Liver (tissue), 9 donors: ENCODE results near the gene PTPN12. TPM values are rescaled to one million over a fixed set of nuclear protein-coding genes. Genes with fewer than 3 reads are reported as not detected.
A peak's percentile ranks its signal among the peaks of the same experiment; 100 is the strongest.

Experiments used
- DNase-seq: peaks from one replicate; pipeline ENCODE4 v3.0.0-alpha.2; 2017; ENCODE audit warnings: low spot score
- H3K27ac ChIP-seq, 2 donors: one replicate each; pipeline ENCODE4 v1.7.0; 2013; ENCODE audit warnings: inconsistent platforms in 2 of 2, low read length in 2 of 2, control low read depth in 1 of 2, low read depth in 1 of 2, mild to moderate bottlenecking in 1 of 2
- H3K27me3 ChIP-seq, 4 donors: one replicate each; pipeline versions ENCODE4 v1.6.1 to v1.7.0; 2013; ENCODE audit warnings: low read length in 3 of 4, inconsistent platforms in 1 of 4, mild to moderate bottlenecking in 1 of 4, moderate library complexity in 1 of 4; ENCODE audit not compliant: control insufficient read depth in 4 of 4, insufficient read depth in 4 of 4
- H3K36me3 ChIP-seq, 4 donors: one replicate each; pipeline versions ENCODE4 v1.6.1 to v1.7.0; 2013; ENCODE audit warnings: low read length in 3 of 4, mild to moderate bottlenecking in 3 of 4, low read depth in 1 of 4, moderate library complexity in 1 of 4; ENCODE audit not compliant: control insufficient read depth in 4 of 4, insufficient read depth in 3 of 4
- H3K4me1 ChIP-seq, 4 donors: one replicate each; pipeline versions ENCODE4 v1.6.1 to v1.7.0; 2013; ENCODE audit warnings: low read length in 3 of 4, mild to moderate bottlenecking in 3 of 4, moderate library complexity in 1 of 4; ENCODE audit not compliant: control insufficient read depth in 4 of 4, insufficient read depth in 4 of 4
- H3K4me3 ChIP-seq, 3 donors: one replicate each; pipeline versions ENCODE4 v1.6.1 to v1.7.0; 2013; ENCODE audit warnings: low read length in 3 of 3, control low read depth in 1 of 3, low read depth in 1 of 3, mild to moderate bottlenecking in 1 of 3
- H3K9ac ChIP-seq, 2 donors: one replicate each; pipeline ENCODE4 v1.7.0; 2013; ENCODE audit warnings: low read length in 2 of 2, mild to moderate bottlenecking in 2 of 2, moderate library complexity in 2 of 2, control low read depth in 1 of 2, low read depth in 1 of 2
- H3K9me3 ChIP-seq, 4 donors: one replicate each; pipeline versions ENCODE4 v1.6.1 to v1.7.0; 2013; ENCODE audit warnings: low read length in 3 of 4; ENCODE audit not compliant: control insufficient read depth in 4 of 4
- ATF3 ChIP-seq: IDR thresholded peaks from 2 replicates; pipeline ENCODE4 v1.6.1; 2016; ENCODE audit warnings: antibody characterized with exemption
- CTCF ChIP-seq: fragments of 150-350 bp; IDR thresholded peaks from 2 replicates; pipeline ENCODE4 v1.5.1; 2017; ENCODE audit warnings: improper control_type of control experiment, low read depth, low read length; ENCODE audit not compliant: missing input control
- EGR1 ChIP-seq, 2 donors: IDR thresholded peaks; 2 replicates each; pipeline ENCODE4 v1.6.1; 2016 to 2018; ENCODE audit warnings: antibody characterized with exemption in 2 of 2, low read depth in 2 of 2
- FOXA1 ChIP-seq: IDR thresholded peaks from 2 replicates; pipeline ENCODE4 v1.6.1; 2016; ENCODE audit warnings: antibody characterized with exemption
- FOXA2 ChIP-seq: IDR thresholded peaks from 2 replicates; pipeline ENCODE4 v1.6.1; 2016; ENCODE audit warnings: antibody characterized with exemption
- GABPA ChIP-seq, 2 donors: IDR thresholded peaks in 1 of 2; conservative IDR thresholded peaks in 1 of 2; 2 replicates each; pipeline ENCODE4 v1.6.1; 2016; ENCODE audit warnings: antibody characterized with exemption in 2 of 2, mild to moderate bottlenecking in 1 of 2, moderate library complexity in 1 of 2
- HNF4A ChIP-seq, 2 donors: conservative IDR thresholded peaks; 2 replicates each; pipeline ENCODE4 v1.6.1; 2016; ENCODE audit warnings: antibody characterized with exemption in 2 of 2, mild to moderate bottlenecking in 2 of 2
- HNF4G ChIP-seq: IDR thresholded peaks from 2 replicates; pipeline ENCODE4 v1.6.1; 2016; ENCODE audit warnings: antibody characterized with exemption
- JUND ChIP-seq, 2 donors: IDR thresholded peaks; 2 replicates each; pipeline ENCODE4 v1.6.1; 2016; ENCODE audit warnings: antibody characterized with exemption in 2 of 2
- MAX ChIP-seq: IDR thresholded peaks from 2 replicates; pipeline ENCODE4 v1.6.1; 2016; ENCODE audit warnings: antibody characterized with exemption
- NR2F2 ChIP-seq: IDR thresholded peaks from 2 replicates; pipeline ENCODE4 v1.6.1; 2016; ENCODE audit warnings: antibody characterized with exemption
- RAD21 ChIP-seq, 2 donors: IDR thresholded peaks; 2 replicates each; pipeline ENCODE4 v1.6.1; 2016; ENCODE audit warnings: antibody characterized with exemption in 2 of 2, mild to moderate bottlenecking in 2 of 2
- REST ChIP-seq: IDR thresholded peaks from 2 replicates; pipeline ENCODE4 v1.6.1; 2016; ENCODE audit warnings: antibody characterized with exemption, mild to moderate bottlenecking
- RXRA ChIP-seq, 2 donors: IDR thresholded peaks; 2 replicates each; pipeline ENCODE4 v1.6.1; 2017 to 2018; ENCODE audit warnings: antibody characterized with exemption in 2 of 2, mild to moderate bottlenecking in 1 of 2
- SP1 ChIP-seq: IDR thresholded peaks from 2 replicates; pipeline ENCODE4 v1.6.1; 2018; ENCODE audit warnings: antibody characterized with exemption, mild to moderate bottlenecking
- TAF1 ChIP-seq: conservative IDR thresholded peaks from 2 replicates; pipeline ENCODE4 v1.6.1; 2016; ENCODE audit warnings: antibody characterized with exemption, mild to moderate bottlenecking
- YY1 ChIP-seq: IDR thresholded peaks from 2 replicates; pipeline ENCODE4 v1.6.1; 2016; ENCODE audit warnings: antibody characterized with exemption, mild to moderate bottlenecking
- ZBTB33 ChIP-seq: IDR thresholded peaks from 2 replicates; pipeline ENCODE4 v1.6.1; 2016; ENCODE audit warnings: antibody characterized with exemption
- WGBS: extraction: QIAGEN DNeasy Blood & Tissue Kit; methylation state at CpG from one replicate; pipeline ENCODE4 v1.1.7; 2013; 5-methylcytosine and 5-hydroxymethylcytosine counted together
- polyA plus RNA-seq, 2 donors: library from polyadenylated mRNA; stranded (reverse) in 1 of 2; unstranded in 1 of 2; fragments of 200-250 nt in 1 of 2; fragments of >200 nt in 1 of 2; fragmentation: Nextera tagmentation in 1 of 2; extraction: Ambion mirVana in 1 of 2; gene quantifications; one replicate each; pipeline versions ENCODE4 v1.2.1 to v1.2.3, GENCODE V29; 2013 to 2015
- total RNA-seq, 2 donors: library from RNA; depleted of rRNA; stranded (reverse); fragments of >200 nt; gene quantifications; one replicate each; pipeline ENCODE4 v1.2.3, GENCODE V29; 2014
- donor health status: healthy.
- donor health status: healthy.
- donor health status: healthy.
- donor health status: healthy.
- donor health status: healthy.

PTPN12 gene
- total and polyA plus RNA-seq, 4 donors: 10.1 to 18.6 (median 15.3) TPM

GRCh38 chr7:77537778-77538280, 734 bp downstream of the PTPN12 start:
- peak; percentile 56 for DNase-seq
- H3K9me3 ChIP-seq: no peaks in the 10 kb centered on the region
- under 1% methylated on average over 43 of the region's 43 CpGs for WGBS
- no peaks in the 10 kb centered on the region for H3K27me3 ChIP-seq
- no peaks in the 10 kb centered on the region for H3K36me3 ChIP-seq
- no peak for TF ChIP-seq RXRA (IDR thresholded peaks at IDR 0.05)
- TF ChIP-seq TAF1: no peak
- no peak for TF ChIP-seq HNF4A (conservative IDR thresholded peaks at IDR 0.05)
- TF ChIP-seq FOXA2: no peak
- TF ChIP-seq ATF3: no peak
- TF ChIP-seq FOXA1: no peak
- no peak for TF ChIP-seq MAX
- TF ChIP-seq CTCF: no peak
- TF ChIP-seq RAD21 (IDR thresholded peaks at IDR 0.05): no peak
- no peak for TF ChIP-seq EGR1 (IDR thresholded peaks at IDR 0.05; ENCODE audit: low read depth in 2 of 2)
- no peak for TF ChIP-seq JUND (IDR thresholded peaks at IDR 0.05)
- TF ChIP-seq SP1: no peak
- TF ChIP-seq REST: no peak
- no peak for TF ChIP-seq NR2F2
- no peak for TF ChIP-seq YY1
- TF ChIP-seq ZBTB33: no peak
- TF ChIP-seq GABPA (IDR thresholded peaks at IDR 0.05 in 1 of 2, conservative IDR thresholded peaks at IDR 0.05 in 1 of 2): no peak
- TF ChIP-seq HNF4G: no peak
- H3K4me3 ChIP-seq: peak overlapping the region; percentile 85 to 97 (median 95)
- peak overlapping the region; percentile 88 to 96 for H3K9ac ChIP-seq
- peaks cover 0 to 10% (median 6%) of the 10 kb centered on the region in 4 donors for H3K4me1 ChIP-seq
- peak overlapping the region; percentile 92 to 97 for H3K27ac ChIP-seq
